Fibroblast of skin of right quadriceps (primary cell): ENCODE results near the gene TTC28.
"Not testable (repeated sequence)": the region's sequence is repeated elsewhere in the genome, so short reads cannot be mapped to it uniquely, and the experiment has no call there.

Experiments
- DNase-seq: peaks from one replicate; pipeline ENCODE4 v3.0.0-alpha.2; 2013

The TTC28 gene

DNA sequence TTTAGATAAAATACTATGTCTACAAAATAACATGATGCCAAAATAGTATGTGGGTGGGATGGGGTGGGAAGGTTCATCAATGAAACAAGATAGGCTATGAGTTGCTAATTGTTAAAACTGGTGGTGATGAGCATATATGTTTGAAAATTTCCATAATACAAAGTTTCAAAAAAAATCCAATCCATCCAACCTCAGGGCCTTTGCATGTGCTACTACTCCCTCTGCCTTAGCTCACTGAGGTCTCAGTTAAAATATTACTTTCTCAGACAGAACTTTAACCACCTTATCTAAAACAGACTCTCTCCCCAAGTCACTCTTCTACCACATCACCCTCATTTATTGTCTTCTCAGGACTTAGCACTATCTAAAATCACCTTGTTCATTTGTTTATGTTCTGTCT is 201.1 kb downstream of the TTC28 start:
- DNase-seq = no peak

DNA sequence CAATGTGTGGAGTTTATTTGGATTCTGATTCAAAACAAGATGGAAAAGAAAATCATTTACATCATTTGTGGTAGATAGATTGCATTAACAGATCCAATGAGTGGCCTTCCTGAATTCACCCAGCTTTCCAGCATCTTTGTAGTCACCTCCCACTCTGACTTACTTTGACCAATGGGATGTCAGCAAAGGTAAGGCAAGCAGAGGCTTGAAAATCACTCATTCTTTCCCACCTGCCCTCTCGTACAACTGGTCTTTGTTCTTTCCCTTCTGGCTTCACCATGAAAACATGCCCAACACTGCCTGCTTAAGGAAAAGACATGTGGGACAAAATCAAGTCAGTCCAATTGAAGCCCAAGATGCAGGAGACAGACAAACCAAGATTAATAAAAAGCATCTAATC is 202.1 kb downstream of the TTC28 start:
- DNase-seq = no peak

DNA sequence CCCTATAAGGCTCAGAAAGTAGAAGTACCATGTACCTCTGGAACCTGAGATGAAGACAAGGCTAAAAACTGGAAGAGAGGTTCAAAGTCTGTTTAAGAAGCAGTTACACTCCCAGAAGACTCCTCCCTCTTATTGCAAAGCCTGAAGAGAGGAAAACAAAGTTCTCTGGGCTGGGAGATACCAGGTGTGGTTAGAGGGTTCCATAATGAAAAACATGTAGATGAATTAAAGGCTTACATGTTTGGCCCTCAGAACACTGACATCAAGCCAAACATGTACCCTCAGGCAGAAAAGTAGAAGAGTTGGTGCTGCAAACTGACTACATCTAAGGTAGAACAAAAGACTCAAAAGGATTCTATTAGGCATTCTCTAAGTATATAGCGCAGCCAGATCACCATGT is 205.3 kb downstream of the TTC28 start:
- DNase-seq = no peak

DNA sequence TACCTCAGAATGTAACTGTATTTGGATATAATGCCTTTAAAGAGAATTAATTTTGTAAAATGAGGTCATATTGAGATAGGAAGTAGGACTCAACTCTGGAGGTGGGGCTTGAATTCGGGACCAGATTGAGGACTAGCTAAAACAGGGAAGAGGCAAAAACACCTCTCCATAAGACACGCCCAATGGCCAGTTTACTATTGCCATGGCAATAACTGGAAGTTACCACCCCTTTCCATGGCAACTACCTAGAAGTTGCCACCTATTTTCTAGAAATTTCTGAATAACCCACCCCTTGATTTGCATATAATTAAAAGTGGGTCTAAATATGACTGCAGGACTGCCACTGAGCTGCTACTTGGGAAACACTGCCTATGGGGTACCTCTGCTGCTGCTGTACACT is 206.4 kb downstream of the TTC28 start:
- no peak for DNase-seq

DNA sequence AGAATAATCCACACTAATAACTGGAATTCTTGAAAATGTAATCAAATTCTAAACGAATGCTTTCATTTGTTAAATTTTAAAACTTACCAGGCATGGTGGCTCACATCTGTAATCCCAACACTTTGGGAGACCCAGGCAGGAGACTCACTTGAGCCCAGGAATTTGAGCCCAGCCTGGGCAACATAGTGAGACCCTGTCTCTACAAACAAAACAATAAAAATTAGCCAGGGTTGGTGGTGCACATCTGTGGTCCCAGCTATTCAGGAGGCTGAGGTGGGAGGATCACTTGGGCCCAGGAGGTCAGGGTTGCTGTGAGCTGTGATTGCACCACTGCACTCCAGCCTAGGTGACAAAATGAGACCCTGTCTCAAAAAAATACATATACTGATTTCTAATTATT is 212.6 kb downstream of the TTC28 start:
- DNase-seq = not testable (repeated sequence)

DNA sequence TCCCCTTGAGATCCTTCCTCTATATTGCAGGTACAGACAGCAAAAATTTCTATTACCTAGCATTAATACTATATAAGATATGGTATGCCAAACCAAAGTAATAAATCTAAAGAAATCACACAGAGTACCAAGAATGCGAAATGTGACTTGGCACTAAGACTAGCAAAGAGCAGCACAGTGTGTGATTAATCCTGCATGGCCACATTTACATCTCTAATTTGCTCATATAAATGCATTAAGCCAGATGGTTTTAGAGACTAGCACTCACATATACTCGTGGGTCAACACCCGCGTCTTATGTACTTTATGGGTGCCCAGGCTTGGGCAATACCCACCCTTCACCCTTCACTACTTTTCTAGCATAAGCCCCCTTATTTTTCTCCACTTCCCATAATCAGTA is 213.2 kb downstream of the TTC28 start:
- DNase-seq = no peak

DNA sequence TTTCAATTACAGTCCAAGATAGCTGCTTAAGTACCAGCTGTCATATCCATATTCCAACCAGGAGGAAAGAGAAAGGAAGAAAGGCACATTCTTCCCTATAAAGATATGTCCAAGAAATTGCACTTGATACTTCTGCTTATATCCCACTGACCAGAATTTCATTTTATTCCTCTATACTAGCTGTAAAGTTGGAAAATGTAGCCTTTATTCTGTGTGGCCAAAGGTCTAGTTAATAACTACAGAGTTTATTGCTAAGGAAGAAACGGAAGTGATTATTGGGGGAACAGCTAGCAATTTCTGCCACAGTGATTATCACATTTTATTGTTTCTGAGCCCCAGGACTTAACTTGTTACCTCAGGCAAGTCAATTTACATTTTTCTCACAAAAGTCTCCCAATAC is 213.8 kb downstream of the TTC28 start:
- no peak for DNase-seq

DNA sequence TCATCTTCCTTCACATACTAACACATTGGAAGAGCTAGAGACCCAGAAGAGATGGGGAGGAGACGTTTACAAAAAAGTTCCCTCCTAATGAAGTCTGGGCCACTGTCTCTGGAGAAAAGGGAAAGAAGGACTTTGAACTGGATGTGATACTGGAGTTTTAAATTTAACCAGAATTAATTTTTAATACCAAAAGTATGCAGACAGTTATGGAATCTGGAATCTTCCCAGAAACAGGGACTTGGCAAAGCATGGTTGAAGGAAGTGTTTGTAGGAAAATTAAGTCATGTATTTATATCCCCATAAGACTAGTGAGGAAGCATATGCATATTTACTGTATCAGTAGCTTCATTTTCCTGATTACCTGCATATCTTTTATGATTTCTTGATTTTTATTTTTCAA is 215.5 kb downstream of the TTC28 start:
- DNase-seq = peak; percentile 25

DNA sequence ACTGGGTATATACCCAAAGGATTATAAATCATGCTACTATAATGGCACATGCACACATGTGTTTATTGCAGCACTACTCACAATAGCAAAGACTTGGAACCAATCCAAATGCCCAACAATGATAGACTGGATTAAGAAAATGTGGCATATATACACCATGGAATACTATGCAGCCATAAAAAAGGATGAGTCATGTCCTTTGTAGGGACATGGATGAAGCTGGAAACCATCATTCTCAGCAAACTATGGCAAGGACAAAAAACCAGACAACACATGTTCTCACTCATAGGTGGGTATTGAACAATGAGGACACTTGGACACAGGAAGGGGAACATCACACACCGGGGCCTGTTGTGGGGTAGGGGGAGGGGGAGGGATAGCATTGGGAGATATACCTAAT is 216.2 kb downstream of the TTC28 start:
- DNase-seq = not testable (repeated sequence)

DNA sequence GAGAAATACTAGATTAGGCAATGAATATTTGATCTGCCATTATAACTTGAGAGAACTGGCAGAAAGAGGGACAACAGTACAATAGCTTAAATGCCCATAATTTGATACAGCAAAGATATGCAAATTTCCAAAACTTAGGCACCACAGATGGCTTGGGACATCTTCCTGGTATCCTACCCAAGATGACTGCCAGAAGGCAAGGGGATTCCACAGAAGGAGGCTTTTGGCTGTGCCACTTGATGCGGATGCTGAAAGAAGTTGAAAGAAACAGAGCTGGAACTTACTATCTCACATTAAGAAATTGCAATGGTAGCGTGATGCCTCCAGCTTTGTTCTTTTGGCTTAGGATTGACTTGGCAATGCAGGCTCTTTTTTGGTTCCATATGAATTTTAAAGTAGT is 216.7 kb downstream of the TTC28 start:
- no peak for DNase-seq

DNA sequence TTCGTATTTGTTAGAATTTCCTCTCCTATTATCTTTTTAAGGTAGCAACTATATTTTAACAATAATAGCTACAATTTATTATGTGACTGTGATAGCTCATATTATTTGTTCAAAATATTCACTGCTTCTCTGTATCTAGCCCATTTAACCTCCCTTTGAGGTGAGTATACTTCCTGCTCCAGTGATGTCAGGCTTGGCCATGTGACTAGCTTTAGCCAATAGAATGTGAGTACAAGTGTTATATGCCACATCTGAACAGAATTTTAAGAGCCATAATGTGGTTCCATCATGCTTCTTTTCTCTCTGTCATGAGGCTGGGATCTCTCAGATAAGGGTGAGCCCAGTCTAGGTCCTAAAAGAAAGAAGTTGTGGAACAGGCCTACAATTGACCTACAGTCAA is 217.6 kb downstream of the TTC28 start:
- no peak for DNase-seq

DNA sequence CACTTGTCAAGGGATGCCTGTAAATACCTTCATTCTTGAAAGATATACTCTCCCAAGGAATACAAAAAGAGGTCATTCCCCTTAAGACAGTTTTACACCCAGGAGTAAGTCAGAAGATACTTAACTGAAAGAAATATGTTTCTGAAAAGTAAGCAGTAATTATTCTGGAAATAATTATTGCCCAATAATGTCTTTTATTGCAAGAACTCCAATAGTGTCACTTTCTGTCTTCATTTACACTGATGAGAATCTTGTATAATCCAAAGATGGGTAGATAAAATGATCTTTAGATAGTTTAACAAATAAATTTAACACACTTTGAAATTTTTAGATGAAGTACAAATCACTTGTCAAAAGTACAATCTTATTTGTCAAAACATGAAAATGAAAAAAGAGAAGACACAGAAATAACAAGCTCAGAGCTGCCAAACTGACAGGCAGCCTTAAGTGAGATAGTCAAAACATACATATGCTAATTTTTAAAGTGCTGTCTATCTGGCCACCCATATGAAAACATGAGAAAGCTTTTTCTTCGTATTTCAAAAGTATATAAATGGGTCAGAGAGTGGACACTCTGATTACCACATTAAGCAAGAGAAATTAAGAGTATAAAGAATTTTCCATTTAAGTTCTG is 225.1 kb downstream of the TTC28 start:
- no peak for DNase-seq

DNA sequence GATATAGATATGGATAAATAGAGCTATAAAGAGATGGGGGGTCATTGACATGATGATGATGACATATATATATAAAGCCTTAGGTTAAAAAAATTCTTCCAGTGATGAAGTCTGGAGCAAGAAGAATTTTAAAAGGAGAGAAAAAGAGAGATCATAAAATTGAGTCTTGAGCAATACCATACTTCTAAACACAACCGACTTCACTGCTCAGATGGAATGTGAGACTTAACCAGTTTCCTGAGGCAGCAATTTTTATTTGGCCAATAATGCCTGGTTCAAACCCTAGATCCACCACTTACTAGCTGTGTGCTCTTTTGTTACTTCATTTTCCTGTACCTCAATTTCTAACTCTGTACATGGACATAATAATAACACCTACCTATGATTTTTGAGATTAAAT is 229.5 kb downstream of the TTC28 start:
- DNase-seq = peak; percentile 28

DNA sequence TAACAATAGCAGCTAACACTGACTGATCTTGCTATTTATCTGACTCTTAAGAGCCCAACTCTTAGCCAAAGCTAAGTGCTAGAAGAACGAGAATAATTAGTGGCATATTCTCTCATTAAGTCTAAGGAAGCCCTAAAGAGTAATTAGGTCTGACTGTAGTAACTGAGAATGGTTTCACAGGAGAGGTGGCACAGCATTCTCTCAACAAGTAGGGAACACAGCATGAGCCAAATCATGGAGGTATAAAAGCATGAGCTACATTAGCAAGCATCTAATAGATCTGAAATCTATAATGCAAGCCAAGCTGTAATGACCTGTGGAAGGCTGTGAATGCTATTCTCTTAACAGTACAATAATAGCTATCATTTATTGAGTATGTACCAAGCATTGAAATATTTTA is 230.6 kb downstream of the TTC28 start:
- no peak for DNase-seq

DNA sequence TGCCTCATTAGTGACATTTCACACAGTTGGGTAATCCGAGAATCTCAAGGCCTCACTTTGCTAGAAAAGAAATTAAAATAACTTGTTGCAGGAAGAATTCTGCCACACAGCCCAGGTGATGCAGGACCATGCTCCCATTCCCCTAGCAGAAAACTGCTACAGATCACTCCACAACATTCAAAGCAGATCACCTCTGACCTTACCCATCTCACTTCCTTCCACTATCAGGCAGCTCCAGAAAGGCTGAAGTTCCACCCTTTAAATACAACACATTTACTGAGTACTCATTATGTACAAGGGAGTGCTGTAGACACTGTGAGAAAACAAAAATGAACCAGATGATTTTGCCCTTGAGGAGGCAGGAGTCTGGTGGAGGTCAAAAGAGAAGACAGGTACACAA is 231.0 kb downstream of the TTC28 start:
- no peak for DNase-seq

DNA sequence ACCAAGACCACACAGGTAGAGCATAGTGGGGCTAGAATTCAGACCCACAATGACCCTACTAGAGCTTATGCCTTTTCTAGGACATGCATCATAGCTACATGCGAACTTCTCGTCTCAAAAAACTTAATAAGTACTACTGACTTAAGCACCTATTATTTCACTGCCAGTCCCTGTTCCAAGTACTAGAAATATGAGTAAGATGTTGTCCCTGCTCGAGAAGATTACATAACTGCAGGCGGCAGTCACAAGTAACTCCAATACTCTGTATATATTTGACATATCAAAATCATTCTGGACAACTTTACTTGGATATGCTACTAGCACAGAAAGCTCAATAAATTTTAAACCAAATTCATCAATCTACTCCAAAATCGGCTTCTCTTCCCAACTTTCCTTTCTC is 235.0 kb downstream of the TTC28 start:
- DNase-seq = no peak

DNA sequence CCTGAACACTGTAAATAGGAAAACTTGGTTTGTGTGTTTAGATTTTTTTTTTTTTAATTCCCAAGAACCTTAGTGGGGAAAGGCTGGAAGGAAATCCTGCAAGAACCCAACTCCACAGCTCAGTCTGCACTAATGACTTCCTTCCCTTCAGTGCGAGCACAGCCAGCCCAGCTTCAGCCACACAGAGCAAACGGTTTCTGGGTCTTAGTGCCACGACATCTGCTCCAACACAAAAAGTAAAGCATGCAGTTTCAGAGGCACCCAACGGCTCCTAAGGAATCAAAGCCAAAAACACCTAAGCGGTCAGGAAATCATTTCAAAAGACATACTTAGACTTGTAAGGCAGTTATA is 236.1 kb downstream of the TTC28 start:
- peak; percentile 80 for DNase-seq

DNA sequence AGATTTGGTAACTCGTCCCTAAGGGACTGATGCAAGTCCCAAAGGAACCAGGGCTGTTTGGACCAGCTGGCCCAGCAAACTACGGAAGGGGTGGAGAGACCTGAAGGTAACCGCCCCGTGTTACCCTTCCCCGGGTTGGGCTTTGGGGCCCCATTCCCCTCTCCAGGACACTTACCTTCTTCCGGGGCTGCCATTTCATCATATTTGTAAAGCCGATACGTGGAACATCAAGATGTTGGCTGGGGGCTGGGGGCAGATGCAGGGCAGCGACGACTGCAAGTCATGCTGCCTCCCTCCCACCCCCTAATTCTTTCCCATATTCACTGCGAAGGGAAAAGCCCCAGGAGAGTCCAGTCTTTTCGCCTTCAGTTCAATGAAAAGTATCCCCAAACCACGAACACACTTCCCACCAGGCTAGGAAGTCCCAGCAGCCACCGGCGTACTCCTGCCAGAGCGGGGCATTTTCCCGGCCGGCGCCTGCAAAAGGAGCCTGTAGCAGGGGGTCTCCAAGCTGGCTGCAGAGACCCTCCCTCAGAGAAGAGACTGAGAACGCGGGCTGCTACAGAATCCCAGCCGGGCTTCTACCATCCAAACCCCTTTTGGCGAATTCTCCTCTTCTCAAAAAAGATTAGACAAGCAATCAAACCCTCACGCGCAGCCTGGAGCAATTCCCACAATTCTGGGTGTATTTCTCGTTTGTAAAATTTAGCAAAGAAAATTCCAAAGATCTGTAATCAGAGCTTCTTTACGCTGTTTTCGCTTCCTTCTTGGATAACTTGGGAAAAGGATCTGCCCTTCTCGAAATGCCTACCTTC is 236.7 kb downstream of the TTC28 start:
- DNase-seq = peak; percentile 64

DNA sequence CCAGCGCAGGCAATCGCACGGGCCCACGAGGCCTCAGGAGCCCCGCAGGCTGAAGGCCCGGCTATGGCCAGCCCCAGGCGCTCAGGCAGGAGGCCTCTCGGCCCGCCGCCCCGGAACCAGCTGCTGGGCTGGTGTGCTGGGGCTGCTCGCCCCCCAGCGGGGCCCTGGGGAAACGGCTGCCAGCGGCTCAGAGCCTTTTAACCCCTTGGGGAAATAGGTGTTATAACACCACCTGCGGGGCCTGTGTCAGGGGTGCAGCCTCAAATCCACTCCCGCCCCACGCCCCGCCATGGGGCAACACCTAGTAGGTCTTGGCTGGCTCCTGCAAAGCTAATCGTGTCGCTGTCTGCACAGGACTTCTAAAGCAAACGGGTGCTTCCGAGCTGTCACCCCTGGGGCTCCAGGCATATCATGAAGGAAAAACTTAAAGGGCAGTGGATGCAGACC is 237.4 kb downstream of the TTC28 start:
- peak; percentile 79 for DNase-seq

DNA sequence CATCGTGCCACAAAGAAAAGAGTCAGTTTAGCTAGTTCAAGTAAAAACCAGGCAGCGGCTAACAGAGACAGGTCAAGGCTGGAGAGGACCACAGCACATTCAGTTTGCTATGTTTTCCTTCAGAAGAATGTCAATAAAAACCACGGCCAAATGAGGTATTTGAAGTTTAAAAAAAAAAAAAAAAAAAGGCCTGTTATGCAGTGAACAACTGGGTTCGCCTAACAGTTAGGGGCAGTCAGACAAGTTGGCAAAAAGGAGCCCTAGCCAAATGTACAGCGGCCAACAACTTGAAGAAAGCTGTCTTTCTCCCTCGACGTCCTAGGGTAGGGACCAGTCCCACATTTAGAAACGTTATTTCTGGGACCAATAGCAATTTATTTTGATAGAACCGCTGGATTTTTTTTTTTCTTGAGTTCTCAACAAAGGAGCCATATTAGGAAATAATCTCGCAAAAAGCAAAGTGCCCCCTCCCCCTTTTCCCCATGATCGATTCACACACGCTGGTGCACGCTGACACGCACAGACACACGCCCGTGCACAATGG is 237.8 kb downstream of the TTC28 start:
- no peak for DNase-seq

DNA sequence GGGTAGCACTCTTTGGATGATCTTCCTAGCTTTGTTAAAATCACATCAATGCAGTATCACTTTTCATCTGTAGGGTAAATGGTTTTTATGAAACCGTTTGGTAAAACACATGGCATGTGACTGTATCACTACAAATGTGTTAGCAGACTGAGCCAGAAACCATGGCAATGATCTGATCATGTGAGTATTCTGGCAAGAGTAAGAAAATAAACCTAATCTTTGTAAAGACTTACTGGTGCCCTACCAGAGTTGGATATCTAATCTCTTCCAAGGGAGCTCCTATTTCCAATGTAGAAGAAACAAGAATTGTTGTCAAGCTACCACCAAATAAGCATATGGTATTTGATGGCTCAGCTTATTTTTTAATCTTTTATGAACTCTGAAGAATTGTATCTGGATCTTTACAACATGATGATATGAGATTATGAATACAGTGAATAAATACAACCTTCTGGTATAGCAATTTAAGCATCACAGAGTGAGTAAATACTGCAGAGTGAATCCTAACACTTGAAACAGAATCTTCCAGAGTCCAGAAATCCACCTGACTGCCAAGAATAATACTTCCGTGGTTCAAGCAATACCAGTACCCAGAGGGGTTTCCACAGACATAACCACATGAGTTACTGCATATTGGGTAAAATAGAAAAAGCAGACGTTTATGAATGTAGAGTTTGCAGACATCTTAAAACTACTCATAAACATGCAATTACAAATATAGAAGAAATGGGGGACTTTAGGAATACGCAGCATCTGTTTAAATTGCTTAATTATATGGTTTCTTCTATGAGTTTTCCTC is 238.8 kb downstream of the TTC28 start:
- DNase-seq = peak; percentile 42

DNA sequence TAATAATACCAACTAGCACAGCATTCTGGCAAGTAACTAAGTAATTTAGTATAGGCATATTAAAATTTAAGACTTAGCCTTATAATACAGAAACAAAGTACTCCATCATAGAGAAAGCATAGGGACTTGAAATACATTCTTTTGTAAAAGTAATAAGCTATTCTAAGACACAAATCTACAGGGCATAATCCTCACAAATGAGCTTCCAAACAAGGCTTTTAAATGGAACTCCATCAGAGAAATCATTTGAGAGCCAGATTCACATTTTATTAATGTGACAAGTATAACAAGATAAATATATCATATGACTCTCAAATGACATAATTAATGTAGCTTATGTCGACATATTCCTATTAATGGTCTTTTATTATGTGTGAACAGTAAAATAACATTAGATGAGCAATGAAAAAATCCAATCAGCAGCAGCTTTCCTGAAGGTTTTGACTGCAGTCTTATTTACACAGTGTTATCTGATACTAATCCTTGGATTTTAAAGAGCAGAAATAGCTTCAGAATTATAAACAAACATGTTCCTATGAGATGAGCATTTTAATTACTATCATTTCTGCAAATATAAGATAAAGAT is 241.4 kb downstream of the TTC28 start:
- no peak for DNase-seq

DNA sequence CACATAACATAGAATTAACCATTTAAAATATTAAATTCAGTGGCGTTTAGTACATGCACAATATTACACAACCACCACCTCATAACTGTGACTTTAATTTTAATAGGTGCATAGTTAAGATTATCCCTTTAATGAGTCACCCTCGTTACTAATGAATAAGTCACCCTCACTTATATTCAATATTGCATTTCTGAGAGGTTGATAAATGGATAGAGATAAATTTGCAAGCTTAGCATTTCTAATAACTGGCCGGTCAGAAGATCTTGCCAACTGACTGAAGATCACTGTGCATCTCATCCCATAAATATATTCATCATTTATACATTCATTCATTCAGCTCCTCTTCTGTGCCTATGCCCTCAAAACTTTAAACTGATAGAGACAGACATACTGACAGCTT is 243.7 kb downstream of the TTC28 start:
- no peak for DNase-seq
